ENCODE results near the gene PLXNA1. TPM values are rescaled to one million over a fixed set of nuclear protein-coding genes. Genes with fewer than 3 reads are reported as not detected.
A peak's percentile ranks its signal among the peaks of the same experiment; 100 is the strongest.

The PLXNA1 gene
- total RNA-seq, 3 donors from 2014 or later = 11.8 to 19.3 (median 12.7) TPM

- Histone ChIP-seq H3K4me1 (ENCODE audit: low read depth) (peaks cover 7% of the 10 kb centered on the region), H3K9me3 (no peaks in the 10 kb centered on the region), H3K4me3 (no peak overlapping the region), H3K36me3 (ENCODE audit: low read depth) (no peaks in the 10 kb centered on the region)
- DNase-seq = no peak
- no peak for ATAC-seq
- TF ChIP-seq, protein P1, sequence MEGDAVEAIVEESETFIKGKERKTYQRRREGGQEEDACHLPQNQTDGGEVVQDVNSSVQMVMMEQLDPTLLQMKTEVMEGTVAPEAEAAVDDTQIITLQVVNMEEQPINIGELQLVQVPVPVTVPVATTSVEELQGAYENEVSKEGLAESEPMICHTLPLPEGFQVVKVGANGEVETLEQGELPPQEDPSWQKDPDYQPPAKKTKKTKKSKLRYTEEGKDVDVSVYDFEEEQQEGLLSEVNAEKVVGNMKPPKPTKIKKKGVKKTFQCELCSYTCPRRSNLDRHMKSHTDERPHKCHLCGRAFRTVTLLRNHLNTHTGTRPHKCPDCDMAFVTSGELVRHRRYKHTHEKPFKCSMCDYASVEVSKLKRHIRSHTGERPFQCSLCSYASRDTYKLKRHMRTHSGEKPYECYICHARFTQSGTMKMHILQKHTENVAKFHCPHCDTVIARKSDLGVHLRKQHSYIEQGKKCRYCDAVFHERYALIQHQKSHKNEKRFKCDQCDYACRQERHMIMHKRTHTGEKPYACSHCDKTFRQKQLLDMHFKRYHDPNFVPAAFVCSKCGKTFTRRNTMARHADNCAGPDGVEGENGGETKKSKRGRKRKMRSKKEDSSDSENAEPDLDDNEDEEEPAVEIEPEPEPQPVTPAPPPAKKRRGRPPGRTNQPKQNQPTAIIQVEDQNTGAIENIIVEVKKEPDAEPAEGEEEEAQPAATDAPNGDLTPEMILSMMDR (IDR thresholded peaks at IDR 0.05) = no peak
- intact Hi-C loops (cut with DNase I, micrococcal nuclease) = loop anchor here in 1 of 2 donors (10.0 kb wide), 1 partner anchor 241 kb away; no protein-coding TSS in a partner anchor
Observed at GRCh38 chr3:126995254-126995780, 12.4 kb downstream of the PLXNA1 start.

DNA sequence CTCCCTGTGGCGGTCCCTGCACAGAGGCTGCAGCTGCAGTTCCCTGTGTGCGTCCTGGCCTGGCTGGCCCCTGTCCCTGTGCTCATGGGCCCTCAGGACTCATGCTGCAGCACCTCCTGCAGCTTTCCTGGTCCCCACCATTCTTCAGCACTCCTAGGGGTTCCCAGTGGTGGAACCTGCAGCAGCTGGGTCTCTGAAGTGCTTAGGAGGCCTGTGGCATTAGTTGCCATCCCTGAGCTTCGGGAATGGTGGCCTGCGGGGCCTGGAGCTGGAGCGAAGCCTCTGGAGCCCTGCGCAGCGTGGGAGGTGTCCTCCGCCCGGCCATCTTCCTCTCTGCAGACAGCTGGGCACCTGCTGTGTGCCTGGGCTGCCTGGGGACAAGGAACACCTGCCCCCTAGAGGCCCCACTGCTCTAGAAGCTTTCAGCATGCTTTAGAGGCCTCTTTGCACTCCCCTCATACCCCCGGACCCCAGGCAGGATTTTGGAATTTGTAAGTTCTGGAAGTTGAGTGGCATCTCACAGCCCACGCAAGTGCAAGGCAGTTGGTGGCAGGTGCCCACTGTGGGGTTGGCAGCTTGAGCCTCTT lies 13.1 kb downstream of the PLXNA1 start:
- ATAC-seq (no peak), DNase-seq (no peak)
- TF ChIP-seq, protein P1 (IDR thresholded peaks at IDR 0.05) = no peak
- Histone ChIP-seq H3K4me3 (no peak overlapping the region), H3K36me3 (ENCODE audit: low read depth) (no peaks in the 10 kb centered on the region), H3K9me3 (no peaks in the 10 kb centered on the region), H3K4me1 (ENCODE audit: low read depth) (peaks cover 7% of the 10 kb centered on the region)
- intact Hi-C loops (cut with DNase I, micrococcal nuclease) = loop anchor here in 1 of 2 donors (10.0 kb wide), 1 partner anchor 241 kb away; no protein-coding TSS in a partner anchor

DNA sequence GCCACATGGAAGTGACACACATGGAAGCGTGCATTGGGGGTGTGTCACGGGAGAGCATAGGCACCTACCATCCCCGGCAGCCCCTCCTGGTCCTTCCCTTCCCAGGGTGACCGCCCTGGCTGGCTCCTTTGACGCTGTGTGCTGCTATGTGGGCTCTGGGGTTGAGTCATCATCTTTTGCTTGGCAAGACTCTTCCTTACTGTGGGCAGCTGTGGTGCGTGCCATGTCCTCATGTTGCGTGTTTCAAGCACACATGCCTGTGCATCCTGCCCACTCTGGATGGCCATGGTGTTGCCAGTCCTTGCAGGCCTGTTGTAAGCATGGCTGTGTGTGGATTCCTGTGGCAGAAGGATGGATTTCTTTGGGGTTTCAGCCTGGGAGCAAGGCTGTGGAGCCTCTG lies 14.0 kb downstream of the PLXNA1 start:
- Histone ChIP-seq H3K9me3 (no peaks in the 10 kb centered on the region), H3K4me3 (no peak overlapping the region), H3K36me3 (ENCODE audit: low read depth) (no peaks in the 10 kb centered on the region), H3K4me1 (ENCODE audit: low read depth) (peaks cover 7% of the 10 kb centered on the region)
- intact Hi-C loops (cut with DNase I, micrococcal nuclease) = loop anchor here in 1 of 2 donors (10.0 kb wide), 1 partner anchor 242 kb away; no protein-coding TSS in a partner anchor
- ATAC-seq (no peak), DNase-seq (no peak)
- TF ChIP-seq, protein P1 (IDR thresholded peaks at IDR 0.05) = no peak

DNA sequence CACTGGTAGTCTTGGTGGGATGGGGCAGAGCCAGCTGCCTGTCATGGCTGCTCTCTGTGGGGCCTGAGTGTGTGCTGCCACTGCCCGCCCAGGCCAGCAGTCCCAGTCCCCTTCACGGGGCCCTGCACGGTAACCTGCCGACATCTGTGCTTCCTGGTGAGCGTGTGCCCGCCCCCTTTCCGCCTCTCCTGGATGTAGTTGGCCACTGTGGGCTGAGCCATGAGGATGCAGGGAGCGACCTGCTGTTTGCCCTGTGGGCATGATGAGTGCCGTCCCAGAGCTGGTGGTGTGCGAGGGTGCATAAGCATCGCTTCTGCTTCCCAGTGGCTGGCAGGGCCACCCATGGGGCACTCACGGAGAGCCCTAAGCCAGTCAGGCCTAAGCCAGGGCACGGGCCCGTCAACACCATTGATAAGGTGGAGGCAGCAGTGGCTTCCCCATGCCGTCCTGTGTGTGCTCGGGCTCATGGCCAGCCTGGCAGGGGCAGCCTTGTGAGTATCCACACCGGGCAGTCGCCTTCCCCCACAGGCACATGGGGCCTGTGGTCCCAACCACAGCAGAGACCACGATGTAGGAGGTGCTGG lies 14.6 kb downstream of the PLXNA1 start:
- H3K9me3 ChIP-seq = no peaks in the 10 kb centered on the region
- DNase-seq (no peak), ATAC-seq (no peak)
- no peak overlapping the region for H3K4me3 ChIP-seq
- no peaks in the 10 kb centered on the region for H3K36me3 ChIP-seq (ENCODE audit: low read depth)
- intact Hi-C loops (cut with DNase I, micrococcal nuclease) = loop anchor here in 1 of 2 donors (10.0 kb wide), 1 partner anchor 243 kb away; no protein-coding TSS in a partner anchor
- H3K4me1 ChIP-seq (ENCODE audit: low read depth) = peaks cover 7% of the 10 kb centered on the region
- TF ChIP-seq, protein P1 (IDR thresholded peaks at IDR 0.05) = no peak

DNA sequence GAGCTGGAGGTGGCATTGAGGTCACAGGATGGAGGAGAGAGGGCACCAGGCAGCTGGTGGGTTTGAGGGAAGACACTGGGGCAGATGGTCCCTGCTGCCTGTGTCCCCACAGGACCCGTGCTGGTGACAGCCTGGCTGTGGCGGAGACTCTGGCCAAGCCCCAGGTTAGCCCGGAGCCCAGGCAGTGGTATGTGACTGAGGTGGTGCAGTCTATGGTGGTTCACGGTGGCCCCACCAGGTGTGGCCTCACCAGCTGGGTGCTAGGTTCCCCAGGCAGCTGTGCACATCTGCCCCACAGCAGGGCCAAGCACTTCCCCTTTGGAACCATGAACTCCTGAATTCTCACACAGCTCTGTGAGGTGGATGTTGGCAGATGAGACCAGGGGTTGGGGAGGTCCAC lies 15.4 kb downstream of the PLXNA1 start:
- intact Hi-C loops (cut with DNase I, micrococcal nuclease) = loop anchor here in 1 of 2 donors (10.0 kb wide), 1 partner anchor 244 kb away; no protein-coding TSS in a partner anchor
- ATAC-seq = peak; percentile 34
- peaks cover 7% of the 10 kb centered on the region for H3K4me1 ChIP-seq (ENCODE audit: low read depth)

More for the DNA sequence above, 15.4 kb downstream of the PLXNA1 start:
- H3K36me3 ChIP-seq (ENCODE audit: low read depth) = no peaks in the 10 kb centered on the region
- DNase-seq = no peak
- no peak overlapping the region for H3K4me3 ChIP-seq
- TF ChIP-seq, protein P1 (IDR thresholded peaks at IDR 0.05) = no peak
- H3K9me3 ChIP-seq = no peaks in the 10 kb centered on the region
